HCT116 (cell line): Measurements from ENCODE around the gene IFNA1. TPM values are rescaled to one million over a fixed set of nuclear protein-coding genes. Genes with fewer than 3 reads are reported as not detected.

Experiments used
- ATAC-seq: fragments of 200-7000 bp; cut with Tn5 transposase; 2 replicates; pipeline ENCODE4 v1.9.1; 2020; ENCODE audit warnings: mild to moderate bottlenecking, moderate library complexity
- BruUV-seq: library from RNA; stranded (reverse); fragments of 400-500 nt; replicated peaks from 2 replicates; lab custom pipeline; 2021; lab: Mats Ljungman, UMichigan
- CTCF ChIA-PET: fragments of 300-600 bp; sonication (Branson Sonifier 250); formaldehyde crosslinking; loops from one replicate; lab custom pipeline; 2021; ENCODE audit warnings: antibody characterized with exemption; lab: Charles Lee
- POLR2A ChIA-PET: fragments of 300-600, 350-600 bp; sonication (Branson Sonifier 250); formaldehyde crosslinking; loops from one replicate; lab custom pipeline; 2021; ENCODE audit warnings: antibody characterized with exemption; lab: Charles Lee
- RAD21 ChIA-PET, 2 experiments: fragments of 300-600 bp; sonication (Branson Sonifier 250); formaldehyde crosslinking; loops; one replicate each; lab custom pipeline; 2023; ENCODE audit warnings: low total read pairs in 2 of 2; ENCODE audit not compliant: uncharacterized antibody in 2 of 2, unreplicated experiment in 2 of 2, low non-redundant PET in 1 of 2; lab: Charles Lee
- DNase-seq: peaks from one replicate; pipeline ENCODE4 v3.0.0-alpha.2; 2010; ENCODE audit warnings: low read depth, low spot score
- H2AFZ ChIP-seq: fragments of 200-600 bp; shearing (Covaris generic), sonication (generic); 2 replicates; pipeline ENCODE4 v1.6.1; 2017; ENCODE audit warnings: low read depth, mixed run types, mixed read lengths, antibody characterized with exemption, low read length; ENCODE audit not compliant: poor library complexity, severe bottlenecking
- H3K27ac ChIP-seq: 2 replicates; pipeline ENCODE4 v1.5.1; 2012; ENCODE audit warnings: low read depth, low read length
- H3K27me3 ChIP-seq: fragments of 200-600 bp; sonication (generic); 2 replicates; pipeline ENCODE4 v1.6.1; 2016; ENCODE audit warnings: mixed run types, low read length, mixed read lengths; ENCODE audit not compliant: insufficient read depth
- H3K36me3 ChIP-seq, 2 experiments: fragments of 200-500 bp in 1 of 2; fragments of 200-600 bp in 1 of 2; sonication (Bioruptor generic) in 1 of 2; sonication (generic) in 1 of 2; 2 replicates each; pipeline versions ENCODE4 v1.5.1 to v1.6.1; 2014 to 2016; ENCODE audit warnings: low read length in 2 of 2, inconsistent platforms in 1 of 2, mixed read lengths in 1 of 2, mixed run types in 1 of 2; ENCODE audit not compliant: insufficient read depth in 2 of 2, control insufficient read depth in 1 of 2
- H3K4me1 ChIP-seq, 2 experiments: fragments of 200-600 bp in 1 of 2; sonication (generic) in 1 of 2; 2 replicates each; pipeline versions ENCODE4 v1.5.1 to v1.6.1; 2012 to 2017; ENCODE audit warnings: low read length in 2 of 2, inconsistent platforms in 1 of 2, mild to moderate bottlenecking in 1 of 2, mixed read lengths in 1 of 2, mixed run types in 1 of 2, moderate library complexity in 1 of 2; ENCODE audit not compliant: insufficient read depth in 2 of 2, control insufficient read depth in 1 of 2
- H3K4me2 ChIP-seq: fragments of 200-600 bp; sonication (generic); 2 replicates; pipeline ENCODE4 v1.6.1; 2017; ENCODE audit warnings: mixed run types, low read length, mixed read lengths
- H3K4me3 ChIP-seq, 2 experiments: fragments of 200-600 bp in 1 of 2; sonication (generic) in 1 of 2; replicated peaks in 1 of 2; 2 replicates each; pipeline ENCODE4 v1.5.1; 2011 to 2016; ENCODE audit warnings: low read length in 2 of 2, control low read depth in 1 of 2, low read depth in 1 of 2, mild to moderate bottlenecking in 1 of 2, mixed read lengths in 1 of 2, mixed run types in 1 of 2
- H3K79me2 ChIP-seq: fragments of 200-600 bp; sonication (generic); 2 replicates; pipeline ENCODE4 v1.6.1; 2017; ENCODE audit warnings: mild to moderate bottlenecking, mixed run types, low read length, moderate library complexity, mixed read lengths; ENCODE audit not compliant: insufficient read depth
- H3K9ac ChIP-seq: fragments of 200-600 bp; sonication (generic); 2 replicates; pipeline ENCODE4 v1.6.1; 2016; ENCODE audit warnings: low read length, mixed read lengths
- H3K9me2 ChIP-seq: fragments of 200-600 bp; sonication (generic), shearing (Covaris generic); 2 replicates; pipeline ENCODE4 v1.6.1; 2017; ENCODE audit warnings: mixed run types, mild to moderate bottlenecking, moderate library complexity; ENCODE audit not compliant: insufficient read depth
- H3K9me3 ChIP-seq, 2 experiments: fragments of 200-500 bp in 1 of 2; fragments of 200-600 bp in 1 of 2; sonication (Bioruptor generic) in 1 of 2; sonication (generic) in 1 of 2; 2 replicates each; pipeline ENCODE4 v1.6.1; 2014 to 2017; ENCODE audit warnings: low read length in 2 of 2, mixed read lengths in 2 of 2, inconsistent platforms in 1 of 2, low read depth in 1 of 2, mild to moderate bottlenecking in 1 of 2, mixed run types in 1 of 2, moderate library complexity in 1 of 2; ENCODE audit not compliant: control insufficient read depth in 1 of 2, insufficient read depth in 1 of 2
- H4K20me1 ChIP-seq: fragments of 200-600 bp; sonication (generic), shearing (Covaris generic); 2 replicates; pipeline ENCODE4 v1.6.1; 2017; ENCODE audit warnings: mixed run types, mild to moderate bottlenecking, moderate library complexity; ENCODE audit not compliant: insufficient read depth
- CBX3 ChIP-seq: IDR thresholded peaks from 2 replicates; pipeline ENCODE4 v1.6.1; 2012; ENCODE audit warnings: low read depth
- CEBPB ChIP-seq: IDR thresholded peaks from 2 replicates; pipeline ENCODE4 v1.6.1; 2012; ENCODE audit warnings: low read depth
- JUND ChIP-seq: IDR thresholded peaks from 2 replicates; pipeline ENCODE4 v1.6.1; 2012
- POLR2A ChIP-seq: IDR thresholded peaks from 2 replicates; pipeline ENCODE4 v1.7.0; 2011; ENCODE audit warnings: borderline replicate concordance; ENCODE audit not compliant: insufficient read depth, insufficient read length; ENCODE audit errors: extremely low read depth
- POLR2AphosphoS5 ChIP-seq: IDR thresholded peaks from 2 replicates; pipeline ENCODE4 v1.6.1; 2011; ENCODE audit warnings: mild to moderate bottlenecking, low read depth, low read length, moderate library complexity
- RAD21 ChIP-seq: IDR thresholded peaks from 2 replicates; pipeline ENCODE4 v1.6.1; 2012; ENCODE audit warnings: low read depth, mild to moderate bottlenecking
- SIN3A ChIP-seq: IDR thresholded peaks from 2 replicates; pipeline ENCODE4 v1.6.1; 2012; ENCODE audit warnings: low read depth
- SP1 ChIP-seq: IDR thresholded peaks from 2 replicates; pipeline ENCODE4 v1.6.1; 2012; ENCODE audit warnings: low read depth
- SRF ChIP-seq: IDR thresholded peaks from 2 replicates; pipeline ENCODE4 v1.6.1; 2012; ENCODE audit warnings: low read depth
- TCF7L2 ChIP-seq: IDR thresholded peaks from 2 replicates; pipeline ENCODE4 v1.7.0; 2011; ENCODE audit warnings: borderline replicate concordance, inconsistent platforms; ENCODE audit not compliant: insufficient read depth, insufficient read length; ENCODE audit errors: extremely low read depth
- ZNF274 ChIP-seq: fragments of 200-500 bp; sonication (Bioruptor generic); IDR thresholded peaks from 2 replicates; pipeline ENCODE4 v1.6.1; 2014; ENCODE audit warnings: mild to moderate bottlenecking, low read depth, low read length, inconsistent platforms
- intact Hi-C: fragments of 100-400 bp; cut with micrococcal nuclease; formaldehyde crosslinking; loops from 2 replicates; pipeline ENCODE4 v1.10.0; 2022
- total RNA-seq: library from RNA; stranded (reverse); gene quantifications from one replicate; pipeline ENCODE4 v1.2.1, GENCODE V29; 2021; ENCODE audit not compliant: unreplicated experiment
- TF ChIP-seq, protein P1 (sequence below), 3 experiments: fragments of 200-600 bp in 1 of 3; sonication (generic) in 1 of 3; IDR thresholded peaks in 2 of 3; conservative IDR thresholded peaks in 1 of 3; 2 replicates each; pipeline ENCODE4 v1.5.1; 2012 to 2017; ENCODE audit warnings: low read depth in 2 of 3, low read length in 2 of 3, antibody characterized with exemption in 1 of 3, borderline replicate concordance in 1 of 3, control low read depth in 1 of 3, mild to moderate bottlenecking in 1 of 3, mixed read lengths in 1 of 3, mixed run types in 1 of 3, moderate library complexity in 1 of 3; ENCODE audit not compliant: insufficient read depth in 1 of 3
- TF ChIP-seq, protein P2 (sequence below): IDR thresholded peaks from 2 replicates; pipeline ENCODE4 v1.6.1; 2012
- TF ChIP-seq, protein P3 (sequence below): IDR thresholded peaks from 2 replicates; pipeline ENCODE4 v1.6.1; 2012; ENCODE audit warnings: low read depth

IFNA1 gene
- total RNA-seq, 1 experiment from 2014 or later = not detected

DNA sequence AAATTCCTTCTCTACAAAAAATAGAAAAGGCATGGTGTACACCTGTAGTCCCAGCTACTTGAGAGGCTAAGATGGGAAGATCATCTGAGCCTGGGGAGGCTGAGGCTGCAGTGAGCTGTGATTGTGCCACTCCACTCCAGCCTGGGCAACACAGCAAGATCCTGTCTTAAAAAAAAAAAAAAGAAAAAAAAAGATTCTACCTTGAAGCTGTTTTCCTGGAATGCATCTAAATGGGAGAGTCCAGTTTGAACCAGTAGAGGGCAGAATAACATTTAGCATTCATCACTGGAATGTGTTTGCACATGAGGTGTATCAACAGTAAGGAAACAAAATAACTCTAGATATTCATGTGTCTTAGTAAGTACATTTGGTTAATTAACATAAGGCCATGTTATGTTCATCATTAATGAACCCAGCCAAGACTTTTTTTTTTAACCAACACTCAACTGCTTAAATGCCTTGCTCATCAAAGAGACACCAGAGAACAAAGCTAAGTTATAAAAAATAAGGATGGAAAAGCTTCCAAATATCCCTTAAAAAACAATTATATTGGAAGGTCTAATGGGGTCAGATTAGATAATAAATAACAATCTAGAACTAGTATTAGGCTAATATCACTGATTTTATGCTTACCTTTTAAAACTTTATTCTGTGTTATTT, 25.8 kb downstream of the IFNA1 start:
- Histone ChIP-seq H4K20me1 (no peaks in the 10 kb centered on the region), H3K9me3 (peaks cover 3 to 7% of the 10 kb centered on the region in 2 experiments; a peak in 2 of 4 replicates), H3K27me3 (no peaks in the 10 kb centered on the region), H3K79me2 (no peaks in the 10 kb centered on the region), H3K36me3 (no peaks in the 10 kb centered on the region), H2AFZ (peak overlapping the region; percentile 77), H3K9me2 (no peaks in the 10 kb centered on the region), H3K4me2 (no peak overlapping the region), H3K4me3 (no peak overlapping the region), H3K4me1 (0 out of 4 replicates have a peak, but pooled peaks cover 0 to 3% of the 10 kb centered on the region in 2 experiments), H3K9ac (no peak overlapping the region), H3K27ac (no peak overlapping the region)
- ChIA-PET RAD21 (interaction anchor here in 1 of 2 experiments (1.0 kb wide), 1 partner anchor 323 kb away, joined by 6 read pairs; no protein-coding TSS in a partner anchor), CTCF (interaction anchor here (0.6 to 2.0 kb wide), 31 partner anchors 8 to 986 kb away, joined by 3 to 25 read pairs (median 4); partner anchors contain the start of gene KLHL9), POLR2A (interaction anchor here (0.9 to 1.1 kb wide), 5 partner anchors 54 to 336 kb away, joined by 3 read pairs; partner anchors contain the start of gene MTAP)
- intact Hi-C loops = loop anchor here (2.0 to 5.0 kb wide), 2 partner anchors 51 to 323 kb away; no protein-coding TSS in a partner anchor
- ATAC-seq = peak; percentile 89
- no TSS peak for BruUV-seq
- no peak for TF ChIP-seq ZNF274
- 0 out of 2 replicates have a peak, but pooled peaks have one; percentile 29 for TF ChIP-seq SRF
- TF ChIP-seq RAD21 = peak; percentile 85
- no peak for TF ChIP-seq POLR2A
- TF ChIP-seq CBX3 = peak; percentile 78; the same call in 1 of the 2 replicates
- no peak for TF ChIP-seq POLR2AphosphoS5
- TF ChIP-seq, protein P1, sequence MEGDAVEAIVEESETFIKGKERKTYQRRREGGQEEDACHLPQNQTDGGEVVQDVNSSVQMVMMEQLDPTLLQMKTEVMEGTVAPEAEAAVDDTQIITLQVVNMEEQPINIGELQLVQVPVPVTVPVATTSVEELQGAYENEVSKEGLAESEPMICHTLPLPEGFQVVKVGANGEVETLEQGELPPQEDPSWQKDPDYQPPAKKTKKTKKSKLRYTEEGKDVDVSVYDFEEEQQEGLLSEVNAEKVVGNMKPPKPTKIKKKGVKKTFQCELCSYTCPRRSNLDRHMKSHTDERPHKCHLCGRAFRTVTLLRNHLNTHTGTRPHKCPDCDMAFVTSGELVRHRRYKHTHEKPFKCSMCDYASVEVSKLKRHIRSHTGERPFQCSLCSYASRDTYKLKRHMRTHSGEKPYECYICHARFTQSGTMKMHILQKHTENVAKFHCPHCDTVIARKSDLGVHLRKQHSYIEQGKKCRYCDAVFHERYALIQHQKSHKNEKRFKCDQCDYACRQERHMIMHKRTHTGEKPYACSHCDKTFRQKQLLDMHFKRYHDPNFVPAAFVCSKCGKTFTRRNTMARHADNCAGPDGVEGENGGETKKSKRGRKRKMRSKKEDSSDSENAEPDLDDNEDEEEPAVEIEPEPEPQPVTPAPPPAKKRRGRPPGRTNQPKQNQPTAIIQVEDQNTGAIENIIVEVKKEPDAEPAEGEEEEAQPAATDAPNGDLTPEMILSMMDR (IDR thresholded peaks at IDR 0.05 in 2 of 3, conservative IDR thresholded peaks at IDR 0.05 in 1 of 3; ENCODE audit: borderline replicate concordance in 1 of 3, insufficient read depth in 1 of 3, low read depth in 2 of 3, low read length in 2 of 3) = peak; percentile 71 to 75 (median 75); a peak in 5 of 6 replicates
- TF ChIP-seq CEBPB = no peak
- TF ChIP-seq SP1 = 0 out of 2 replicates have a peak, but pooled peaks have one; percentile 15
- no peak for TF ChIP-seq SIN3A
- TF ChIP-seq, protein P2, sequence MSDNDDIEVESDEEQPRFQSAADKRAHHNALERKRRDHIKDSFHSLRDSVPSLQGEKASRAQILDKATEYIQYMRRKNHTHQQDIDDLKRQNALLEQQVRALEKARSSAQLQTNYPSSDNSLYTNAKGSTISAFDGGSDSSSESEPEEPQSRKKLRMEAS = peak; percentile 34; the same call in 1 of the 2 replicates
- no peak for TF ChIP-seq JUND
- TF ChIP-seq TCF7L2 = no peak
- TF ChIP-seq, protein P3, sequence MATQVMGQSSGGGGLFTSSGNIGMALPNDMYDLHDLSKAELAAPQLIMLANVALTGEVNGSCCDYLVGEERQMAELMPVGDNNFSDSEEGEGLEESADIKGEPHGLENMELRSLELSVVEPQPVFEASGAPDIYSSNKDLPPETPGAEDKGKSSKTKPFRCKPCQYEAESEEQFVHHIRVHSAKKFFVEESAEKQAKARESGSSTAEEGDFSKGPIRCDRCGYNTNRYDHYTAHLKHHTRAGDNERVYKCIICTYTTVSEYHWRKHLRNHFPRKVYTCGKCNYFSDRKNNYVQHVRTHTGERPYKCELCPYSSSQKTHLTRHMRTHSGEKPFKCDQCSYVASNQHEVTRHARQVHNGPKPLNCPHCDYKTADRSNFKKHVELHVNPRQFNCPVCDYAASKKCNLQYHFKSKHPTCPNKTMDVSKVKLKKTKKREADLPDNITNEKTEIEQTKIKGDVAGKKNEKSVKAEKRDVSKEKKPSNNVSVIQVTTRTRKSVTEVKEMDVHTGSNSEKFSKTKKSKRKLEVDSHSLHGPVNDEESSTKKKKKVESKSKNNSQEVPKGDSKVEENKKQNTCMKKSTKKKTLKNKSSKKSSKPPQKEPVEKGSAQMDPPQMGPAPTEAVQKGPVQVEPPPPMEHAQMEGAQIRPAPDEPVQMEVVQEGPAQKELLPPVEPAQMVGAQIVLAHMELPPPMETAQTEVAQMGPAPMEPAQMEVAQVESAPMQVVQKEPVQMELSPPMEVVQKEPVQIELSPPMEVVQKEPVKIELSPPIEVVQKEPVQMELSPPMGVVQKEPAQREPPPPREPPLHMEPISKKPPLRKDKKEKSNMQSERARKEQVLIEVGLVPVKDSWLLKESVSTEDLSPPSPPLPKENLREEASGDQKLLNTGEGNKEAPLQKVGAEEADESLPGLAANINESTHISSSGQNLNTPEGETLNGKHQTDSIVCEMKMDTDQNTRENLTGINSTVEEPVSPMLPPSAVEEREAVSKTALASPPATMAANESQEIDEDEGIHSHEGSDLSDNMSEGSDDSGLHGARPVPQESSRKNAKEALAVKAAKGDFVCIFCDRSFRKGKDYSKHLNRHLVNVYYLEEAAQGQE = no peak
- DNase-seq = peak; percentile 61
